AG08395 (cell line): Measurements from ENCODE around the gene RASL10A.

Experiments used
- DNase-seq: peaks from one replicate; pipeline ENCODE4 v3.0.0; 2012; ENCODE audit warnings: mixed read lengths, low spot score

Gene RASL10A

DNA sequence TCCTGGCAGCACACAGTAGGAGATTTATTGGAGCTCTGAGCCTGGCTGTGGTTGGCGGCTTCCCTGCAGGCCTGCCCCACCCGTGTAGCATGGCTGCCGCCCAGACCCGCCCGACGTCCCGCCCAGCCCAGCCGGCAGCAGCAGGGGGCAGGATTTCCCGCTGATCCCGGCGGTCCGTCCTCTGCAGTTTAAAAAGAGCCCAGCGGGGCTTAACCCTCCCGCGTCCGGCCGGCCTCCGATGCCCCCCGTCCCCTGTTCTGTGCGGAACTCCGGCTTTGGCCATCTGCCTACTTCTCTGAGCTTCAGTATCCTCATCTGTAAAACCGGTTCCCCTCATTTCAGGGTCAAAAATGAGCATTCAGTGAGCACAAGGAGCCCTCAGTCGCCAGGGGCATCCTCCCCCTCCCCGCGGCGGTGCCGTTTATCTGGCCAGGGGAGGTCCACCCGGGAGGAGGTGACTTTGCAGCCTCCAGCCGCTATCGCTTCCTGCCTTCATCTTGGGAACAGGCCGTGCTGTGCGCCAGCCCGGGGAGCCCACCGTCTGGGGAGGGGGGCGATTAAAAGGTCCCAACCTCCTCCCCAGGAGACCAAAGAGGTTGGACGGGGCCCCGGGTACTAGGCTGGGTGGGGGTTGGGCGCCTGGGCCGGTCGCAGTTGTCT is 9.2 kb downstream of the RASL10A start, which contains the start of gene GAS2L1:
GAS2L1 (plus strand) TSS at position 476 of the 660 bp plus-strand sequence. CDS start 1,456 bp downstream, outside the sequence.
- DNase-seq = peak; percentile 93

DNA sequence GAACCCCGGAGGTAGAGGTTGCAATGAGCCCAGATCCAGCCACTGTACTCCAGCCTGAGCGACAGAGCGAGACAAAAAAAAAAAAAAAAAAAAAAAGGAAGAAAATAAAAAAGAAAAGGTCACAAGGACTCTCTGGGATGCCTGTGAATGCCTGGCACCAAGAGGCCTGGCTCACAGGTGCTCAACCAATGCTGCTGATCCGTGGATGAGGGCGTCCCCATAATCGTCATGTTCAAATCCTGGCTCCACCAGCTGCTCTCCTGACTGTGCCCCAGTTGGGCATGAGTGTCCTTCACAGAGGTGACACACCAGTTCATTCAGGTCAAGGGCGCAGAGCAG is 9.7 kb downstream of the RASL10A start:
- no peak for DNase-seq

DNA sequence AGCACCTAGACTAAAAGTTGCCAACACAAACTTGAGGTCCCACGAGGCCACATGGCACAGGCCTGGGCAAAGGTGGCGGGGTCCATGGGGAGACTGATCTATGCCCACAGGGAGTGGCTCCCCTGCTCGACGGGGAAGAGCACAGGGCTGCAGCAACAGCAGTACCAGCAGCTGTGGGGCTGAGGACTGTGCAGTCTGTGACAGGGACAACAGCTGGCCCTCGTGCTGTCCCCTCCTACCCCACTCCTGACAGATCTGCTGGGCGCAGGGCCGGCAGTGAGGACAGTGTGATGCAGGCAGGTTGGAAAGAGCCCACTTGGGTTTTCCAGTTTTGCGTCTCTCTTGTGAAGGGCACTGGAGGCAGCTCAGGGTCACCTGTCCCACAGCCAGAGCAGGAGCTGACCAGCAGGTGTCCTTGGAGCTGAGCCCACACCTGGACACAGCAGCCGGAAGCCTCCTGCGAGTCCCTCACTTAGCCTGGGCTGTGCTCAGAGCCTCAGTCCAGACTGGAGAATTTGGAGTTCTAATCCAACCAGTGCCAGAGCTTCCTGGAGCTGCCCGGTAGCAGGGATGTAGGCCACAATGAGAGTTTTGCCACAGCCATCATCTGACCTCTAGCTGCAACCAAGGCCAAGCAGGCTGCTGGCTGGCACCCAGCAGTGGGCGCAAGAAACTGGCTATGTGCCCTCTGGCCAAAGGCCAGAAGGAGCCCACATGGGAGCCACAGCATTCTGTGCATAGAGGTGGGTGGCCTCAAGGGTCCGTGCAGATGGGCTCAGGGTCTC is 12.6 kb downstream of the RASL10A start:
- DNase-seq = no peak

DNA sequence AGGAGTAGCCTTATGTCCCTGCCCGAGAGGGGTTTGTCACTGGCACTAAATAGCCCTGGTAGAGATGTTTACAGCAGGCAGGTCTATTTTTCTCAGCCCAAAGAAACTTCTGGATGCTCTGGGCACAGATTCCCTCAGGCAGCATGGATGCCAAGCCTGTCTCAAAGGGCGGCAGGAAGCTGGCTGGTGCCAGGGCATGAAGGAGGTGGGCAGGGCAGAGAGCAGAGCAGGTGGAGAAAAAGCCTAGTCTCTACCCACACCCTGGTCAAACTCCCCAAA is 13.2 kb downstream of the RASL10A start:
- DNase-seq = no peak

DNA sequence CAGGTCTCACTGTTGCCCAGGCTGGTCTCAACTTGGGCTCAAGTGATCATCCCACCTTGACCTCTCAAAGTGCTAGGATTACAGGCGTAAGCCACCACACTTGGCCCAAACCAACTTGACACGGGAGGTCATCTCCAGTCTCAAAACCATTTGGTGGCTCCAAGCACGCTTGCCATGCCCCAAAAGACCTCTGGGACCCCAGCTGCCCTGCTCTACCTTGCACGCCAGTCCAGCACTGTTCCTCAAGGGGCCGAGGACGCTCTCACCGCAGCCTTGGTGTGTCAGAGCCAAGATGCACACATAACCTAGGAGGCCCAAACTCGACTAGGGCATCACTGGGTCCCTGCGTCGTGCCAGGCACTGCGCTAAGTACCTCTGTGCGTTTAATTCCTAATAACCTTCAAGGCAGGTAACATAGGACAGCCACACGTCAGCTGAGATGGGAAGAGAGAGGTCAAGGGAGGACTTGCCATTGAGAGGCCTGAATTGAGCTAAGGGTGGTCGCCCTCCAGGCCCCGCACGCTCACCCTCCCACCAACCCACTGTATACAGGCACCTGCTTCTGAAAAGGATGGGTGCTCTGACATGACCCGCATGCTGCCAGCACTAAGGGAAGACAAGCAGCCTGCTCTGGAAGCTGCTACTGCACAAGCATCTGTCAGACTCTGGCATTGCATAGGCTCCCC is 13.6 kb downstream of the RASL10A start:
- DNase-seq = no peak

DNA sequence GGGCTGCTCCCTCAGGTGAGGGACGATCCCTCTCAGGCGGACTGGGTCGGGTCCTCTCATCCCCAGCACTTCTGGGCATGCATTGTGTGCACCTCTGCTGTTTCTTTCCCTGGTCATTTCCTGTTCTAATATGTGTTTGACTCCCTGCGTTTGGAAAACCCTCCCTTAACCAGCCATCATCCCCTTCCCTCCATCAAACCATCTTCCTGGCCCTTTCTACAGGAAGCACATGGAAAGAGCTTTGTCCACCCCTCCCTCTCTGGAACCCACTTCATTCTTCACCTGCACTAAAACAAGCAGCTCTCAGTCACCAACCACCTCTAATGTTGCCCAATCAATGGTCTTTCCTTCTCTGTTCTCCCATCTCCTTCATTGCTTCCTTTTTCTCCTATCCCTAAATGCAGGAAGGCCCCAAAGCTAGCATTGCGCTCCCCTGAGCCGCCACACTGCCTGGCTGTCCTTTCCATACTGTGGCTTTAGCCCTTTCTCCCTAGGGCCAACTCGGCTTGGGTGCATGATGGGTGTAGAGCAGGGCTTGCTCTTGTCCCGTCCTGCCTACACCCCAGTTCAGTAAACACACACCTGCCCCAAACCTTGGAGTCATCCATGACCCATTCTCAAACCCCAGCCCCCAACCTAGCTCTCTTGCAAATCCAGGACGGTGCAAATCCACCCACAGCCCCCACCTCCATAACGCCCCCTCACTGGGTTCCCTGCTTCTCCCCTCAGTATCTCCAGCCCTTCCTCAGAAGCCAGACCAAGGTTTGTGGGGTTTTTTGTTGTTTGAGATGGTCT is 14.5 kb downstream of the RASL10A start:
- DNase-seq = no peak

DNA sequence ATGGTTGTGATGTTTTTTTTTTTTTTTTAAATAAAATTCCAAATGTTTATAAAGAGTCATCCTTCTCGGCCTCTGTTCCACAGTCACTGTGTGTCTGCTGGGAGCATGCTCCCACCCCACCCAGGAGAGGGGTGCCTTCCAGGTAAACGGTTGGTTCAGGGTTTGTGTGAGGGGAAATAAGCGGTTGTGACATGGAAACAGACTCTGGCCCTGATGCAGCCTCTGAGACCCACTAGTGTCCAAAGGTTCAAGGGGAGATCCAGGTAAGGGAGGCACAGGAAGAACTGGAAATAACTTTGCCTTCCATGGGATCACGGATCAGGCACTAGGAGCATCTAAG is 15.1 kb downstream of the RASL10A start:
- DNase-seq = no peak

DNA sequence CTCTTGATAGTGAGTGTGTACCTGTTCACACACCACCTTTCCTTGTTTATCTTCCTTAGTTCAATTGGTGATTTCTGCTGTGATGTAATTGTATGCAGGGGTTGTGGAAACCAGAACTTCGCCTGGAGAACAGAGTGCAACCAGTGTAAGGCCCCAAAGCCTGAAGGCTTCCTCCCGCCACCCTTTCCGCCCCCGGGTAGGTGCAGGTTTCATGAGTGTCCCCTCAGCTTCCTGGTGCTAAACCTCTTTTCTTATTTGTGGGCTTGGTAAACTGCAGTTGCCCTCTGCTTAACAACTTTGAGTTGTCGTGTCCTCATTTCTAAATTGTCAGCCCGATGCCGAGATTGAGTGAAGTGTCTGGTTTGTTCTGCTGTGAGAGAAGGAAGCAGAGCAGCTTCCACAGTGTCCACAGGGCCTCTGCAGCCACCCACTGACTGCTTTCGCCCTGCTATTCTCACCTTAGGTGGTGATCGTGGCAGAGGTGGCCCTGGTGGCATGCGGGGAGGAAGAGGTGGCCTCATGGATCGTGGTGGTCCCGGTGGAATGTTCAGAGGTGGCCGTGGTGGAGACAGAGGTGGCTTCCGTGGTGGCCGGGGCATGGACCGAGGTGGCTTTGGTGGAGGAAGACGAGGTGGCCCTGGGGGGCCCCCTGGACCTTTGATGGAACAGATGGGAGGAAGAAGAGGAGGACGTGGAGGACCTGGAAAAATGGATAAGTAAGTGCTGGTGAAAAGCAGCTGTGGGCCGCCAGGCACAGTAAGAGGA is 16.2 kb downstream of the RASL10A start:
- DNase-seq = no peak

DNA sequence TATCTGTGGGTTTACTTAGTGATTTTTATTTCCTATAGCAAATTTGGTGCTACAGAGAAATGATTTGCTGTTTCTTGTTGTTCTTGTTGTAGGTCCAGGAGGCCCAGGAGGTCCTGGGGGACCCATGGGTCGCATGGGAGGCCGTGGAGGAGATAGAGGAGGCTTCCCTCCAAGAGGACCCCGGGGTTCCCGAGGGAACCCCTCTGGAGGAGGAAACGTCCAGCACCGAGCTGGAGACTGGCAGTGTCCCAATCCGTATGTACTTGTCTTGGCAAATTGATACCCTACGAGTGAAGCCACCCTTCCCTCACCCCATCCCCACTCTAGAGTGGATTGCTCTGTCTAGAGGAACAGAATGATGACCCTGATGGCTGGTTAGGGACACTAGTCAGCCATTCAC is 16.9 kb downstream of the RASL10A start:
- no peak for DNase-seq

DNA sequence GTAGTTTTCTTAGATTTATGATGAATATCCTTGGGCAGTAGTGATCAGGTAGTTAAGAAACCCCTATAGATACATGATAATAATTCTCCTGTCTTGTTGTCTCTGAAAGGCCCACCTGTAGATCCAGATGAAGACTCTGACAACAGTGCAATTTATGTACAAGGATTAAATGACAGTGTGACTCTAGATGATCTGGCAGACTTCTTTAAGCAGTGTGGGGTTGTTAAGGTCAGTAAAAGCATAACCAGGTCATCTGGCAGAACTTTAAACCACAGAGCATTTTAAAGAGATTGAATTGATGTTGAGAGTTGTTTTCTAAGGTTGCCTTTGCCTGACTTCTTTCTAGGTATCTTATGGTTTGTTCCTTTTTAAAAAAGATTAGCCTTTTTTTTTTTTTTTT is 23.1 kb downstream of the RASL10A start:
- DNase-seq = no peak

DNA sequence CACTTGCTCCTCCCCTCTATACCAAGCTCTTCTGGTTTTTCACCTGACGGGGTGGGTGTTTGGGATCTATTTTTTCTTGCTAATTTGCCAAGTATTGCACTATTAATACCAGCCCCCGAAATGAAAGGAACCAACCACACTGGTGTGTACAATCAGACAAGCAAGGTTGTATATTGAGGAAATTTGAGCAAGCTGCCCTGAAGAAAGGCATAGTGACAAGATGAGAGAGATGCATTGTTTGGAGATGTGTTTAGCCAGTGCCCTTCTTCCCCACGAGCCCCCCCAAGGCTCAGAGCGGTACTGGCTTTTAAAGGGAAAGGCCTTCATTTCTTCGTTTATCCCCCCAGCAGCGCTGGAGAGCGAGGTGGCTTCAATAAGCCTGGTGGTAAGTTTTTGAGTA is 24.3 kb downstream of the RASL10A start:
- DNase-seq = no peak

DNA sequence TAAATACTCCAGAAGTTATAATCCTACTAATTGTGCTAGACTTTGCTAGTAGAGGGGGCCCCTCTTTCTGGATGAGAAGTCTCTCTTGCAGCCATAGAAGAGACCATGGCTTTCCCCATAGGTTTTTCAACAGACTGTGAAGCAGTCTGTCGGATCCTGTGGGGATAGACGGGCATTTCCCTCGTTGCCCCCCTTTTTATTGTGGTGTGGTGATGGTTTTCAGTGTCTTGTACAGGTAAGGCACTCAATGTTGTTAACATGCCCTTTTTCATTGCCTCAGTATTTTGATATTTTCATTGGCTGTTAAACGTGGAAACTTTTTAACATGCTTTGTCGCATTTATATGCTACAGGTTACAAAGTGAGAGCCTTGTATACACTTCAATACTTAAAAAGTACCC is 25.4 kb downstream of the RASL10A start:
- DNase-seq = no peak

DNA sequence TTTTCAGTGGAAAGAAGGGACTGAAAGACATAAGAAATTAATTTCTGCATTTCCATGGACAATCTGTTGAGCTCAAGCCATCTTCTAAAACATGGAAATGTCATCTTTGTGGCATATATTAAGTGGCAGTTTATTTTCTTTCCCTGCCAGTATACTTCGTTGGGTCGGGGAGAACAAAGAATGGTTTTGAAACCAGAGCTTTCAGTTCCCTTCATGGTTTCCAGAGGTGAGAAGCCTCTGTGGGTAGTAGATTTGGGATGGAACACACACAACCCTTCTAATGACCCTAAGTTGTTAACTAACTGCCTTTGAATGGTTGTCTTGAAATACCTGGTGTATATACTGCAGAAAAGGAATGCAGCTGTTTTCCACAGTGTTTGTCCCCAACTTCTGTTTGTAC is 26.7 kb downstream of the RASL10A start:
- no peak for DNase-seq

DNA sequence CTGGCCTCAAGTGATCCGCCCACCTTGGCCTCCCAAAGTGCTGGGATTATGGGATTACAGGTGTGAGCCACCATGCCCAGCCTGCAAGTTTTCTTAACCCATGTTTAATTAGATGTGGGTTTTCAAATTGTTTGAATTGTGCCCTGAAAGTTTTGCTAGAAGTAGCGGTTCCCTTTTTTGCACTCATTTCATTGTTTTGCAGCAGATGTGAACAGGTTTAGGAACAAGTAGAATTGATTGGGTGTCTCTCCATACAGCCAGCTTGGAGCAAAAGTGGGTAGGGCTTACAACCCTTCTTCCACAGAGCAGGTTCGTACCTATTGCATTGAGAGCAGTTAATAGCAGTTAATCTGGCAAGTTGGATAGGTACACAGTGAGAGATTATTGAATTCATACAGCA is 31.3 kb downstream of the RASL10A start:
- no peak for DNase-seq

DNA sequence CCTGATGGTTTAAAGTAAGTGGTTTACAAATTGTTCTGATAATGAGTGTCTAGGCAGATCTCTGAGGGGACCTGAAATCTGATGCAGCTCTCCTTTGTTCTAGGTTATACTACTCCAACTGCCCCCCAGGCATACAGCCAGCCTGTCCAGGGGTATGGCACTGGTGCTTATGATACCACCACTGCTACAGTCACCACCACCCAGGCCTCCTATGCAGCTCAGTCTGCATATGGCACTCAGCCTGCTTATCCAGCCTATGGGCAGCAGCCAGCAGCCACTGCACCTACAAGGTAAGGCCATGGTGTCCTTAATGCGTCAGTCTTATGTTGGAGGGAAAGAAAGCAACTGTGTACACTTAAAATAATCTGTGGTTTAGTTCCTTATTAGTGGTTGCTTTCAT is 37.6 kb downstream of the RASL10A start:
- no peak for DNase-seq

DNA sequence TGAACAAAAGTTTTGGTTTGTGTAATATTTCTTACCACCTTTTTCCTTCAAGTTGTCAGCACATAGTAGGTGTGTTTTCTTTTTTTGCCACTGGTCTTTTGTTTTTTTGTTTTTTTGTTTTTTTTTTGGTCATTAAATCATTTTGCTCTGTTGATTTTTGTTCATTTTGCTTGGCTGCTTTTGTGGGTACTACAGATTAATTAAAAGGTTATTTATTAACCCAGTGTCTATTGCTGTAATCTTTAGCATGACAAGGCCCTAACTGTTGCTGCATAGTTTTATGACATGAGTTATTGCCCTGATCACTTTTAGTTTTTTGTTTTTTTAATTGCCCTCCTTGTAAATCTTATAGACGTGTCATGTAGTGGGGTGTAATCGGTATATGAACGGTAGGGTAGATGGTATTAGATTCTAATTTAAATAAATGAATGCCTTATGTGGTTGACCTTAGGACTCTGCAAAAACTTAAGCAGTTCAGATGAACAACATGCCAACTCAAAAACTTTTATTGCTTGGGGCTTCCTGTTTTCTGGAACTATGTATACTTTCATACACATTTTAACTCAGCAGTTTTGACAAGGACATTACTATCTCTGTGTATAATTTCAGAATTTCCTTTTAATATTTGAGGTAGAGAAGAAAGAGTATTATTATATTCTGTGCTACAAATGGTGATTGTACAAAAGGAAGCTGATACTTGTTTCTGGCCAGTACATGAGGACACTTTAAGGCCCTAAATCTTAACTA is 39.5 kb downstream of the RASL10A start:
- DNase-seq = no peak

DNA sequence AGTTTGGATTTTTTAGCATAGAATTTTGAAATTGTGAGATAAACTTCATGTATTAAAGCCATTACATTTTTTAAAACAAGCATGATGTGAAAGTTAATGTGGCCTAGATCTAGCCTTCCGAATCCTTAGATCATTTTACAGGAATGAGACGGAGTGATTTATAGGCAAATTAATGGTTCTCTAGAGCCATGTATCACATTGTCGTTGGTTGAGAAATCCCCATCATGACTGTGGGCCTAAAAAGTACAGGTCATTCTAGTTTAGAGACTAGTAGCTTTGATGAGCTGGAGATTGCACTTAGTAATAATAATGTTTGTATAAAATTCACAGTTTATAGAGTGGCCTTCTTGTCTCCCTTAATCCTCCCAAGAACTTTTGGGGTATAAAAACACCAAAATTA is 40.3 kb downstream of the RASL10A start:
- no peak for DNase-seq

DNA sequence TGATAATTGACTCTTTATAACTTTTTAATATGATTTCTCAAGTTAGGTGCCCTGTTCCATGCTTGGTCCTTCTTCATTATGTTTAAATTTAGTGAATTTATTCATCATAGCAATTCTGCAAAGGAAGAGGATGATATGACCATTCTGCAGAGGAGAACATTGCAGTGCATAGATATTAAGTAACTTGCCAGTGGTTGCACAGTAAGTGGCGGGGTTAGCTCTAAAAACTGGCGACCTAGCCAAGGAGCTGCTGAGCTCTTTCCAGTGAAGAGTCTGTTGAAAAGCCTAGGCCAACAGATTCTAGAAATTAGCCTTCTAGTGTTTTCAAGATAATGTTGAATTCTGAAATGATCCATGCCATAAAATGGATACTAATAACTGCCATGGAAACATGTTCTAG is 42.9 kb downstream of the RASL10A start:
- no peak for DNase-seq

DNA sequence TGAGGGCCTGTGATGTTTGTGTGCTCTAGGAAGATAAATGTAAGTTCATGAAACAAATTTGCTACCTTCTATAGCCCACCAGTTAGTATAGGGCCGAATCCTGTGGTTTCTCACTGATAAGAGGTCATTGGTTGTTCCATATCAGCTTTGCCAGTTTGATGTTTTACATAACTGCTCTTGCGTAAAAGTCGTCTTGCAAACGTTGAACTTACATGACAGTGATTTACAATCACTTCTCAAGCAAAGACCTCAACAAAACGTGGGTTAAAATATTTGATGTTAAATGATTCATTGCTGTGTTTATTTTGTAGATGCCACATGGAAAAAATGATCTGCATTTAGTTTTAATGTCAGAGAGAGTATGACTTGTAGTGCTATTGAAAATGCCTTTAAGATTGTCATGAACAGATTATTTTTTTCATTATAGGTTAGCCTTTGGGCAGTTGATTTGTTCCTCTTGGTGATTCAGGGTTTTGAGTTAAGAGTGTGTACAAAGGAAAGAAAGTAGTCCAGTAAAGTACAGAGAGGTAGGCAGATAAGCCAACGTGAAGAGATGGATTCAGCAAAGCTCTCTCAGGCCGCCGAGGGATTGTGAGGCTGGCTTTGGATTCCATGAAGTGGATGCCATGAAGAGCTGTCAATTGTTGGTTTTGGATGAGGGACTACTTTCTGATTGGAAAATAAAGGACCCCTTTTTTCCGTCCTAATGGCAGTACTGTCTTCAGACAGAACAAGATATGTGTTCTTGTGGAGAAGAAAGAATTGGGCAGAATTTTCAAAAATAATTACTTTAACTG is 44.8 kb downstream of the RASL10A start:
- no peak for DNase-seq

DNA sequence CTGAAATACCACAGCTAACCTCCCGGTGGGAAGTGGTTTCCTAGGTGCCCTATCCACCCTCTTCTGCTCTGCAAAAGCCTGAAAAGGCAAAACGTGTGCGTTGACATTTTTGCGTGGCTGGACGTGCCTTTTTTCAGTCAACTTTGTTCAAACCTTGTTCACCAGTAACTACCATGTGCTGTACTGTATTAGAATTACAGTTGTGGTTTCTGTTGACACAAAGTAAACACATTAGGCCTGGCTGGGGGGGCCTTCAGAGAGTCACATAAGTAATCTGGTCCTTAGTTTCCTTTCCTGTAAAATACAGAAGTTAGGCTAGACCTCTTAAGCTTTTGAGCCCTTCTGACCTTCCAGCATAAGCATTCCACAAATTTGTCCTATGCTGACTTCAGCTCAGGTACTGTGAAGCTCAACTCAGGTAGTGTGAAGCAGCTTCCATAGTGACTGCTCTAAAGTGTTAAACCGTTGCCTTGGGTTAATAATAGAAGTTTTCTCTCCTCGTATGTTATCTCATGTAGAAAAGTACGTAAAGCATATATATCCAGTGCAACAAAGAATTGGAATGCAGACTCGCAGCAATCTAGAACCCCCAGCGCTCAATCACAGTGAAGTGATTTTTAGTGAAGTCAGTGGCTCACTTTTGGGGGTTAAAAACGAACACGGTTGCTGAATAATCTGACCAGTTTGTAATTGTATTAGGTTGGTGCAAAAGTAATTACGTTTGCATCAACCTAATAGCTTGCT is 45.6 kb downstream of the RASL10A start:
- no peak for DNase-seq
